HCT116 (cell line): Measurements from ENCODE around the gene CBX3.

Experiments used
- EGR1 ChIP-seq: IDR thresholded peaks from 2 replicates; pipeline ENCODE4 v1.6.1; 2012; ENCODE audit warnings: low read depth
- EZH2phosphoT487 ChIP-seq: fragments of 200-600 bp; IDR thresholded peaks from 2 replicates; pipeline ENCODE4 v1.6.1; 2018; ENCODE audit warnings: antibody characterized with exemption, borderline replicate concordance
- JUND ChIP-seq: IDR thresholded peaks from 2 replicates; pipeline ENCODE4 v1.6.1; 2012
- POLR2A ChIP-seq: IDR thresholded peaks from 2 replicates; pipeline ENCODE4 v1.7.0; 2011; ENCODE audit warnings: borderline replicate concordance; ENCODE audit not compliant: insufficient read depth, insufficient read length; ENCODE audit errors: extremely low read depth
- RAD21 ChIP-seq: IDR thresholded peaks from 2 replicates; pipeline ENCODE4 v1.6.1; 2012; ENCODE audit warnings: low read depth, mild to moderate bottlenecking
- TF ChIP-seq, protein P1 (sequence below), 3 experiments: fragments of 200-600 bp in 1 of 3; sonication (generic) in 1 of 3; IDR thresholded peaks in 2 of 3; conservative IDR thresholded peaks in 1 of 3; 2 replicates each; pipeline ENCODE4 v1.5.1; 2012 to 2017; ENCODE audit warnings: low read depth in 2 of 3, low read length in 2 of 3, antibody characterized with exemption in 1 of 3, borderline replicate concordance in 1 of 3, control low read depth in 1 of 3, mild to moderate bottlenecking in 1 of 3, mixed read lengths in 1 of 3, mixed run types in 1 of 3, moderate library complexity in 1 of 3; ENCODE audit not compliant: insufficient read depth in 1 of 3

DNA sequence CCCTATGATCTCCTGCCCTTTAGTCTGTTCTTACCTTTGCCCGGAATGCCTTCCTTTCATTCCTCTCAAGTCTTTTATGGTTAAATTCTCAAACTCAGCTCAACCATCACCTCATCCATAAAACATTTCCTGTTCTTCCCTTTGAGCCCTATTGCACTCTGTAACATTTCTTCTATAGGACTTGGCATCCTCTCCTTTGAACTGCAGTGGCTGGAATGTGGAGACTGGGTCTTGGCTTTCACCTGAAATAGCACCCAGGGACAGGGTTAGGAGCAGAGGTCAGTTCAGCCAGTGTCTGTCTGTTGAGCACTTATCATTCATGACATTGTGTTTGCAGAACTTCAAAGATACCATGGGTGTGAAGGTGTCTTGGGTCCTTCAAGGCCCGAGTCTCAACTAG, 42.3 kb upstream of the CBX3 start:
- no peak for TF ChIP-seq POLR2A
- TF ChIP-seq, protein P1, sequence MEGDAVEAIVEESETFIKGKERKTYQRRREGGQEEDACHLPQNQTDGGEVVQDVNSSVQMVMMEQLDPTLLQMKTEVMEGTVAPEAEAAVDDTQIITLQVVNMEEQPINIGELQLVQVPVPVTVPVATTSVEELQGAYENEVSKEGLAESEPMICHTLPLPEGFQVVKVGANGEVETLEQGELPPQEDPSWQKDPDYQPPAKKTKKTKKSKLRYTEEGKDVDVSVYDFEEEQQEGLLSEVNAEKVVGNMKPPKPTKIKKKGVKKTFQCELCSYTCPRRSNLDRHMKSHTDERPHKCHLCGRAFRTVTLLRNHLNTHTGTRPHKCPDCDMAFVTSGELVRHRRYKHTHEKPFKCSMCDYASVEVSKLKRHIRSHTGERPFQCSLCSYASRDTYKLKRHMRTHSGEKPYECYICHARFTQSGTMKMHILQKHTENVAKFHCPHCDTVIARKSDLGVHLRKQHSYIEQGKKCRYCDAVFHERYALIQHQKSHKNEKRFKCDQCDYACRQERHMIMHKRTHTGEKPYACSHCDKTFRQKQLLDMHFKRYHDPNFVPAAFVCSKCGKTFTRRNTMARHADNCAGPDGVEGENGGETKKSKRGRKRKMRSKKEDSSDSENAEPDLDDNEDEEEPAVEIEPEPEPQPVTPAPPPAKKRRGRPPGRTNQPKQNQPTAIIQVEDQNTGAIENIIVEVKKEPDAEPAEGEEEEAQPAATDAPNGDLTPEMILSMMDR (IDR thresholded peaks at IDR 0.05 in 2 of 3, conservative IDR thresholded peaks at IDR 0.05 in 1 of 3; ENCODE audit: borderline replicate concordance in 1 of 3, insufficient read depth in 1 of 3, low read depth in 2 of 3, low read length in 2 of 3), result no peak
- no peak for TF ChIP-seq RAD21
- TF ChIP-seq JUND, result no peak
- no peak for TF ChIP-seq EZH2phosphoT487
- no peak for TF ChIP-seq EGR1
